ENCODE measurements around the gene PCYT1A. TPM values are rescaled to one million over a fixed set of nuclear protein-coding genes. Genes with fewer than 3 reads are reported as not detected.
"Not testable (repeated sequence)": the region's sequence is repeated elsewhere in the genome, so short reads cannot be mapped to it uniquely, and the experiment has no call there.

The PCYT1A gene
- polyA plus RNA-seq, 1 donor = 54.4 TPM

- Histone ChIP-seq H3K27ac (ENCODE audit: low read length) (peak overlapping the region; percentile 21), H3K4me1 (ENCODE audit: control insufficient read depth, insufficient read depth, low read length) (peaks cover 39% of the 10 kb centered on the region), H3K4me3 (ENCODE audit: low read length) (no peak overlapping the region), H3K9me3 (ENCODE audit: control insufficient read depth, low read depth, low read length) (no peaks in the 10 kb centered on the region), H3K36me3 (ENCODE audit: control insufficient read depth, insufficient read depth, low read length) (no peaks in the 10 kb centered on the region), H3K27me3 (ENCODE audit: control insufficient read depth, insufficient read depth, low read length) (no peaks in the 10 kb centered on the region)
- DNase-seq = no peak
- no CpG with 5 or more reads among the region's 15 CpGs for WGBS (ENCODE audit: insufficient coverage, low lambda C conversion rate)
Measured at GRCh38 chr3:196193133-196193735, 94.3 kb downstream of the PCYT1A start.

GRCh38 chr3:196192524-196193051 lies 94.9 kb downstream of the PCYT1A start:
- no peak for DNase-seq
- Histone ChIP-seq H3K4me3 (ENCODE audit: low read length) (no peak overlapping the region), H3K27me3 (ENCODE audit: control insufficient read depth, insufficient read depth, low read length) (no peaks in the 10 kb centered on the region), H3K36me3 (ENCODE audit: control insufficient read depth, insufficient read depth, low read length) (no peaks in the 10 kb centered on the region), H3K27ac (ENCODE audit: low read length) (no peak overlapping the region), H3K4me1 (ENCODE audit: control insufficient read depth, insufficient read depth, low read length) (peaks cover 39% of the 10 kb centered on the region), H3K9me3 (ENCODE audit: control insufficient read depth, low read depth, low read length) (no peaks in the 10 kb centered on the region)
- no CpG with 5 or more reads among the region's 14 CpGs for WGBS (ENCODE audit: insufficient coverage, low lambda C conversion rate)

- no CpG with 5 or more reads among the region's 11 CpGs for WGBS (ENCODE audit: insufficient coverage, low lambda C conversion rate)
- Histone ChIP-seq H3K4me1 (ENCODE audit: control insufficient read depth, insufficient read depth, low read length) (peaks cover 39% of the 10 kb centered on the region), H3K27me3 (ENCODE audit: control insufficient read depth, insufficient read depth, low read length) (no peaks in the 10 kb centered on the region), H3K4me3 (ENCODE audit: low read length) (no peak overlapping the region), H3K36me3 (ENCODE audit: control insufficient read depth, insufficient read depth, low read length) (no peaks in the 10 kb centered on the region), H3K27ac (ENCODE audit: low read length) (no peak overlapping the region), H3K9me3 (ENCODE audit: control insufficient read depth, low read depth, low read length) (no peaks in the 10 kb centered on the region)
- no peak for DNase-seq
Measured at GRCh38 chr3:196192036-196192523, 95.4 kb downstream of the PCYT1A start.

- peaks cover 28% of the 10 kb centered on the region for H3K4me1 ChIP-seq (ENCODE audit: control insufficient read depth, insufficient read depth, low read length)
- no peak overlapping the region for H3K4me3 ChIP-seq (ENCODE audit: low read length)
- no peaks in the 10 kb centered on the region for H3K27me3 ChIP-seq (ENCODE audit: control insufficient read depth, insufficient read depth, low read length)
- no peak for DNase-seq
- H3K9me3 ChIP-seq (ENCODE audit: control insufficient read depth, low read depth, low read length) = peaks cover 3% of the 10 kb centered on the region
- H3K36me3 ChIP-seq (ENCODE audit: control insufficient read depth, insufficient read depth, low read length) = no peaks in the 10 kb centered on the region
- H3K27ac ChIP-seq (ENCODE audit: low read length) = no peak overlapping the region
- WGBS (ENCODE audit: insufficient coverage, low lambda C conversion rate) = no CpG with 5 or more reads among the region's 16 CpGs
Measured at GRCh38 chr3:196189566-196190347, 97.8 kb downstream of the PCYT1A start.

GRCh38 chr3:196186651-196187573 lies 100.6 kb downstream of the PCYT1A start:
- peak in 1 of 2 donors; percentile 24 for DNase-seq

GRCh38 chr3:196184881-196185280 lies 102.6 kb downstream of the PCYT1A start:
- no peak overlapping the region for H3K27ac ChIP-seq (ENCODE audit: low read length)
- H3K9me3 ChIP-seq (ENCODE audit: control insufficient read depth, low read depth, low read length) = peaks cover 4% of the 10 kb centered on the region
- H3K27me3 ChIP-seq (ENCODE audit: control insufficient read depth, insufficient read depth, low read length) = no peaks in the 10 kb centered on the region
- WGBS (ENCODE audit: insufficient coverage, low lambda C conversion rate) = no CpG with 5 or more reads among the region's 15 CpGs
- peaks cover 14% of the 10 kb centered on the region for H3K4me1 ChIP-seq (ENCODE audit: control insufficient read depth, insufficient read depth, low read length)
- DNase-seq = no peak
- no peaks in the 10 kb centered on the region for H3K36me3 ChIP-seq (ENCODE audit: control insufficient read depth, insufficient read depth, low read length)
- H3K4me3 ChIP-seq (ENCODE audit: low read length) = no peak overlapping the region

More at GRCh38 chr3:196186651-196187573, 100.6 kb downstream of the PCYT1A start:
- 90% methylated on average over 2 of the region's 31 CpGs for WGBS (ENCODE audit: insufficient coverage, low lambda C conversion rate)
- H3K9me3 ChIP-seq (ENCODE audit: control insufficient read depth, low read depth, low read length) = peaks cover 4% of the 10 kb centered on the region
- no peak overlapping the region for H3K4me3 ChIP-seq (ENCODE audit: low read length)
- no peaks in the 10 kb centered on the region for H3K36me3 ChIP-seq (ENCODE audit: control insufficient read depth, insufficient read depth, low read length)
- H3K27me3 ChIP-seq (ENCODE audit: control insufficient read depth, insufficient read depth, low read length) = no peaks in the 10 kb centered on the region
- H3K27ac ChIP-seq (ENCODE audit: low read length) = peak overlapping the region; percentile 39
- H3K4me1 ChIP-seq (ENCODE audit: control insufficient read depth, insufficient read depth, low read length) = peaks cover 11% of the 10 kb centered on the region

GRCh38 chr3:196184169-196184432 lies 103.4 kb downstream of the PCYT1A start:
- no CpG with 5 or more reads among the region's 4 CpGs for WGBS (ENCODE audit: insufficient coverage, low lambda C conversion rate)
- peaks cover 18% of the 10 kb centered on the region for H3K4me1 ChIP-seq (ENCODE audit: control insufficient read depth, insufficient read depth, low read length)
- DNase-seq; H3K27ac ChIP-seq (ENCODE audit: low read length); H3K36me3 ChIP-seq (ENCODE audit: control insufficient read depth, insufficient read depth, low read length); H3K27me3 ChIP-seq (ENCODE audit: control insufficient read depth, insufficient read depth, low read length); H3K9me3 ChIP-seq (ENCODE audit: control insufficient read depth, low read depth, low read length); H3K4me3 ChIP-seq (ENCODE audit: low read length): not testable (repeated sequence)

GRCh38 chr3:196181127-196181546 lies 106.4 kb downstream of the PCYT1A start:
- H3K4me1 ChIP-seq (ENCODE audit: control insufficient read depth, insufficient read depth, low read length) = peaks cover 32% of the 10 kb centered on the region

GRCh38 chr3:196180346-196180745 lies 107.2 kb downstream of the PCYT1A start:
- Histone ChIP-seq H3K9me3 (ENCODE audit: control insufficient read depth, low read depth, low read length) (peaks cover 4% of the 10 kb centered on the region), H3K36me3 (ENCODE audit: control insufficient read depth, insufficient read depth, low read length) (no peaks in the 10 kb centered on the region), H3K27me3 (ENCODE audit: control insufficient read depth, insufficient read depth, low read length) (no peaks in the 10 kb centered on the region), H3K4me1 (ENCODE audit: control insufficient read depth, insufficient read depth, low read length) (peaks cover 32% of the 10 kb centered on the region), H3K4me3 (ENCODE audit: low read length) (no peak overlapping the region), H3K27ac (ENCODE audit: low read length) (no peak overlapping the region)
- 93% methylated on average over 3 of the region's 9 CpGs for WGBS (ENCODE audit: insufficient coverage, low lambda C conversion rate)
- no peak for DNase-seq

More at GRCh38 chr3:196181127-196181546, 106.4 kb downstream of the PCYT1A start:
- Histone ChIP-seq H3K27ac (ENCODE audit: low read length) (no peak overlapping the region), H3K4me3 (ENCODE audit: low read length) (no peak overlapping the region), H3K27me3 (ENCODE audit: control insufficient read depth, insufficient read depth, low read length) (no peaks in the 10 kb centered on the region), H3K9me3 (ENCODE audit: control insufficient read depth, low read depth, low read length) (peaks cover 4% of the 10 kb centered on the region), H3K36me3 (ENCODE audit: control insufficient read depth, insufficient read depth, low read length) (no peaks in the 10 kb centered on the region)
- no peak for DNase-seq
- WGBS (ENCODE audit: insufficient coverage, low lambda C conversion rate) = no CpG with 5 or more reads among the region's 10 CpGs

Measured in large intestine (tissue), 3 donors.